GM12801 (cell line): ENCODE measurements around the gene GNPTAB.

Experiments
- CTCF ChIP-seq: IDR thresholded peaks from one replicate; pipeline ENCODE4 v1.5.1; 2011; ENCODE audit warnings: control low read depth; ENCODE audit not compliant: insufficient read length; ENCODE audit errors: extremely low read depth

GNPTAB gene

GRCh38 chr12:101714877-101715444 is 115.8 kb downstream of the GNPTAB start:
- TF ChIP-seq CTCF = no peak

GRCh38 chr12:101713930-101714329 is 116.8 kb downstream of the GNPTAB start:
- TF ChIP-seq CTCF = no peak

- TF ChIP-seq CTCF = no peak
Observed at GRCh38 chr12:101713059-101713682, 117.6 kb downstream of the GNPTAB start.

GRCh38 chr12:101710288-101710687 is 120.5 kb downstream of the GNPTAB start:
- TF ChIP-seq CTCF = no peak

- TF ChIP-seq CTCF = no peak
Observed at GRCh38 chr12:101707131-101707782, 123.5 kb downstream of the GNPTAB start.

GRCh38 chr12:101706403-101706802 is 124.4 kb downstream of the GNPTAB start:
- no peak for TF ChIP-seq CTCF

GRCh38 chr12:101703487-101703886 is 127.3 kb downstream of the GNPTAB start:
- TF ChIP-seq CTCF = no peak
